SK-N-SH treated with all-trans-retinoic acid at 6 μM for 48 hours (cell line): ENCODE results near the gene DTD1.
"Not testable (repeated sequence)": the region's sequence is repeated elsewhere in the genome, so short reads cannot be mapped to it uniquely, and the experiment has no call there.

Source experiments
- ATAC-seq: fragments of 200-7000 bp; cut with Tn5 transposase; 3 replicates; pipeline ENCODE4 v1.9.1; 2020; ENCODE audit warnings: mild to moderate bottlenecking, moderate library complexity
- BACH2 ChIP-seq: fragments of 250-450 bp; sonication (Bioruptor Pico); IDR thresholded peaks from 2 replicates; pipeline ENCODE4 v1.9.0; 2021; ENCODE audit warnings: mild to moderate bottlenecking, borderline replicate concordance
- CREB5 ChIP-seq: fragments of 250-450 bp; sonication (Bioruptor Pico); IDR thresholded peaks from 2 replicates; pipeline ENCODE4 v1.5.1; 2020; ENCODE audit warnings: low read depth, mild to moderate bottlenecking, moderate library complexity
- CSDC2 ChIP-seq: fragments of 250-450 bp; sonication (Bioruptor Pico); IDR thresholded peaks from 2 replicates; pipeline ENCODE4 v1.5.0; 2020; ENCODE audit warnings: mild to moderate bottlenecking, moderate library complexity
- CSRNP3 ChIP-seq: fragments of 250-450 bp; sonication (Bioruptor Pico); IDR thresholded peaks from 2 replicates; pipeline ENCODE4 v1.5.1; 2021; ENCODE audit warnings: mild to moderate bottlenecking, moderate library complexity
- ESRRG ChIP-seq: fragments of 250-450 bp; sonication (Bioruptor Pico); IDR thresholded peaks from 2 replicates; pipeline ENCODE4 v1.6.1; 2021; ENCODE audit warnings: mild to moderate bottlenecking
- GLIS3 ChIP-seq: fragments of 250-450 bp; sonication (Bioruptor Pico); IDR thresholded peaks from 2 replicates; pipeline ENCODE4 v1.5.0; 2020; ENCODE audit warnings: mild to moderate bottlenecking, moderate library complexity
- ISL1 ChIP-seq: fragments of 250-450 bp; sonication (Bioruptor Pico); IDR thresholded peaks from 2 replicates; pipeline ENCODE4 v2.1.2; 2022; ENCODE audit warnings: mild to moderate bottlenecking, moderate library complexity
- OSR1 ChIP-seq: fragments of 250-450 bp; sonication (Bioruptor Pico); IDR thresholded peaks from 2 replicates; pipeline ENCODE4 v1.8.0; 2022; ENCODE audit warnings: moderate library complexity, mild to moderate bottlenecking, inconsistent platforms
- PATZ1 ChIP-seq: fragments of 250-450 bp; sonication (Bioruptor Pico); IDR thresholded peaks from 2 replicates; pipeline ENCODE4 v1.8.0; 2020; ENCODE audit warnings: mild to moderate bottlenecking, moderate library complexity, borderline replicate concordance
- PPARA ChIP-seq: fragments of 250-450 bp; sonication (Bioruptor Pico); IDR thresholded peaks from 2 replicates; pipeline ENCODE4 v1.5.0; 2020; ENCODE audit warnings: mild to moderate bottlenecking, borderline replicate concordance
- SNAI2 ChIP-seq: fragments of 250-450 bp; sonication (Bioruptor Pico); IDR thresholded peaks from 2 replicates; pipeline ENCODE4 v1.5.0; 2020; ENCODE audit warnings: mild to moderate bottlenecking, moderate library complexity
- TCF4 ChIP-seq: fragments of 250-450 bp; sonication (Bioruptor Pico); IDR thresholded peaks from 2 replicates; pipeline ENCODE4 v1.8.0; 2021; ENCODE audit warnings: mild to moderate bottlenecking, moderate library complexity, borderline replicate concordance
- TOX ChIP-seq: fragments of 250-450 bp; sonication (Bioruptor Pico); IDR thresholded peaks from 2 replicates; pipeline ENCODE4 v1.8.0; 2021; ENCODE audit warnings: mild to moderate bottlenecking, moderate library complexity, borderline replicate concordance
- ZC3H10 ChIP-seq: fragments of 250-450 bp; sonication (Bioruptor Pico); IDR thresholded peaks from 2 replicates; pipeline ENCODE4 v1.5.1; 2021; ENCODE audit warnings: mild to moderate bottlenecking, moderate library complexity
- ZFP3 ChIP-seq: fragments of 250-450 bp; sonication (Bioruptor Pico); IDR thresholded peaks from 2 replicates; pipeline ENCODE4 v1.5.0; 2020; ENCODE audit warnings: mild to moderate bottlenecking, moderate library complexity
- ZFP30 ChIP-seq: fragments of 450-650 bp; formaldehyde crosslinking; IDR thresholded peaks from 2 replicates; pipeline ENCODE4 v1.5.0; 2022; ENCODE audit warnings: mild to moderate bottlenecking, moderate library complexity
- ZNF565 ChIP-seq: fragments of 450-650 bp; formaldehyde crosslinking; conservative IDR thresholded peaks from 2 replicates; pipeline ENCODE4 v1.5.0; 2020; ENCODE audit warnings: low read depth, mild to moderate bottlenecking, moderate library complexity
- ZNF70 ChIP-seq: fragments of 450-650 bp; formaldehyde crosslinking; IDR thresholded peaks from 2 replicates; pipeline ENCODE4 v1.5.0; 2020; ENCODE audit warnings: mild to moderate bottlenecking, moderate library complexity
- TF ChIP-seq, protein P1 (sequence below): fragments of 250-450 bp; sonication (Bioruptor Pico); IDR thresholded peaks from 2 replicates; pipeline ENCODE4 v1.5.0; 2020; ENCODE audit warnings: mild to moderate bottlenecking, moderate library complexity
- TF ChIP-seq, protein P2 (sequence below): fragments of 250-450 bp; sonication (Bioruptor Pico); IDR thresholded peaks from 2 replicates; pipeline ENCODE4 v1.8.0; 2021; ENCODE audit warnings: low read depth, mild to moderate bottlenecking, moderate library complexity, borderline replicate concordance

Gene DTD1

DNA sequence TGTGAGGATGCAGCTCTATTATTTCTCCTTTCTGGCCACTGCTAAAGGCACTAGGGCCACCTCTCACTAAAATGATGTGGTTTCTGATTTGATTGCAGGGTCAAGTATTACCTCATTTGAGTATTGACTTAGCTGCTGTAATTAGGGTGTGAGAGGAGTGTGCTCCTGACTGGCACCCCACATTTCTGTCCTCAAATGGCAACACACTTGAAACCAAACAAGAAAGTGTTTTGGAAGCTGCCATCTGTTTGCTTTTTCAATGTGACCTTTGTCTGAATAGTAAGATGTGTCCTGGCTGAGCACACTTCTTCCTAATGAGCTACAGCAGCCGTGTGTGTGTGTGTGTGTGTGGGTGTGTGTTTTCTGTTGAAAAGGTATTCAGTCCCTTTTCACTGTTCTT is 162.9 kb downstream of the DTD1 start (continued):
- TF ChIP-seq CSRNP3 (CRISPR knock-in tag) (no peak), CREB5 (no peak)

DNA sequence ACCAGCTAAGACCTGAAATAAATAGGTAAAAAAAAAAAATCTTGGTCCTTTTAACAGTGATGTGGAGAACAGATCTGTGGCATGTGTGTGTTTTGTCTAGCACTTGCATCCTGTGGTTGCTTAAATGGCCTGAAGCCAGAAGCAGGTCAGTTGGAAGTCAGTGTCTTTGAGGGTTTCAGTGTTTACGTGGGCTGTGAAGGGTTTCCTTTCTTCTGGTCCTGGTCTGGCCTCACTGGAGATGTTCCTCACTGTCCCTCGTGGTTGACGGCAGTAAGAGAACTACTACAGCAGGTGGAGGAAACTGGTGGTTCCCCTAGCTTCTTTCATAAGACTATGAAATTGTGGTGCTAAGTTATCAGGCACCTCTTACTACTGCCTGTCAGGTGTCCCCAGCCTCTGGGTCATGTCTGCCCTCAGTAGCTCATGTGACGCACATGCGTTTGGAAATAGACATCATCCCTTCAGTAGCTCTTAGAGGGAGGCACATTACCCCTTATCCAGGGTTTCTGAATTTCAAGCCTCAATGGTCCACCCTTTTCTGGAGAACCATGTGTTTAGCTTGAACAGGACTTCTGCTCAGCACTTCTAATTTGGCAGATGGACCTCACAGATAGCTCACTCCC is 166.3 kb downstream of the DTD1 start:
- TF ChIP-seq PPARA (CRISPR knock-in tag): no peak
- TF ChIP-seq TCF4 (CRISPR knock-in tag): no peak
- no peak for TF ChIP-seq ZFP30 (CRISPR knock-in tag)
- no peak for TF ChIP-seq ISL1
- TF ChIP-seq ZNF565: no peak
- no peak for TF ChIP-seq ZC3H10 (CRISPR knock-in tag)
- no peak for TF ChIP-seq OSR1 (CRISPR knock-in tag)
- TF ChIP-seq, protein P1, sequence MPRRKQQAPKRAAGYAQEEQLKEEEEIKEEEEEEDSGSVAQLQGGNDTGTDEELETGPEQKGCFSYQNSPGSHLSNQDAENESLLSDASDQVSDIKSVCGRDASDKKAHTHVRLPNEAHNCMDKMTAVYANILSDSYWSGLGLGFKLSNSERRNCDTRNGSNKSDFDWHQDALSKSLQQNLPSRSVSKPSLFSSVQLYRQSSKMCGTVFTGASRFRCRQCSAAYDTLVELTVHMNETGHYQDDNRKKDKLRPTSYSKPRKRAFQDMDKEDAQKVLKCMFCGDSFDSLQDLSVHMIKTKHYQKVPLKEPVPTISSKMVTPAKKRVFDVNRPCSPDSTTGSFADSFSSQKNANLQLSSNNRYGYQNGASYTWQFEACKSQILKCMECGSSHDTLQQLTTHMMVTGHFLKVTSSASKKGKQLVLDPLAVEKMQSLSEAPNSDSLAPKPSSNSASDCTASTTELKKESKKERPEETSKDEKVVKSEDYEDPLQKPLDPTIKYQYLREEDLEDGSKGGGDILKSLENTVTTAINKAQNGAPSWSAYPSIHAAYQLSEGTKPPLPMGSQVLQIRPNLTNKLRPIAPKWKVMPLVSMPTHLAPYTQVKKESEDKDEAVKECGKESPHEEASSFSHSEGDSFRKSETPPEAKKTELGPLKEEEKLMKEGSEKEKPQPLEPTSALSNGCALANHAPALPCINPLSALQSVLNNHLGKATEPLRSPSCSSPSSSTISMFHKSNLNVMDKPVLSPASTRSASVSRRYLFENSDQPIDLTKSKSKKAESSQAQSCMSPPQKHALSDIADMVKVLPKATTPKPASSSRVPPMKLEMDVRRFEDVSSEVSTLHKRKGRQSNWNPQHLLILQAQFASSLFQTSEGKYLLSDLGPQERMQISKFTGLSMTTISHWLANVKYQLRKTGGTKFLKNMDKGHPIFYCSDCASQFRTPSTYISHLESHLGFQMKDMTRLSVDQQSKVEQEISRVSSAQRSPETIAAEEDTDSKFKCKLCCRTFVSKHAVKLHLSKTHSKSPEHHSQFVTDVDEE: no peak
- TF ChIP-seq PATZ1: no peak
- TF ChIP-seq BACH2 (CRISPR knock-in tag): no peak
- TF ChIP-seq, protein P2, sequence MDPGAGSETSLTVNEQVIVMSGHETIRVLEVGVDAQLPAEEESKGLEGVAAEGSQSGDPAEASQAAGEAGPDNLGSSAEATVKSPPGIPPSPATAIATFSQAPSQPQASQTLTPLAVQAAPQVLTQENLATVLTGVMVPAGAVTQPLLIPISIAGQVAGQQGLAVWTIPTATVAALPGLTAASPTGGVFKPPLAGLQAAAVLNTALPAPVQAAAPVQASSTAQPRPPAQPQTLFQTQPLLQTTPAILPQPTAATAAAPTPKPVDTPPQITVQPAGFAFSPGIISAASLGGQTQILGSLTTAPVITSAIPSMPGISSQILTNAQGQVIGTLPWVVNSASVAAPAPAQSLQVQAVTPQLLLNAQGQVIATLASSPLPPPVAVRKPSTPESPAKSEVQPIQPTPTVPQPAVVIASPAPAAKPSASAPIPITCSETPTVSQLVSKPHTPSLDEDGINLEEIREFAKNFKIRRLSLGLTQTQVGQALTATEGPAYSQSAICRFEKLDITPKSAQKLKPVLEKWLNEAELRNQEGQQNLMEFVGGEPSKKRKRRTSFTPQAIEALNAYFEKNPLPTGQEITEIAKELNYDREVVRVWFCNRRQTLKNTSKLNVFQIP (CRISPR knock-in tag): no peak
- no peak for TF ChIP-seq TOX (CRISPR knock-in tag)
- no peak for ATAC-seq

DNA sequence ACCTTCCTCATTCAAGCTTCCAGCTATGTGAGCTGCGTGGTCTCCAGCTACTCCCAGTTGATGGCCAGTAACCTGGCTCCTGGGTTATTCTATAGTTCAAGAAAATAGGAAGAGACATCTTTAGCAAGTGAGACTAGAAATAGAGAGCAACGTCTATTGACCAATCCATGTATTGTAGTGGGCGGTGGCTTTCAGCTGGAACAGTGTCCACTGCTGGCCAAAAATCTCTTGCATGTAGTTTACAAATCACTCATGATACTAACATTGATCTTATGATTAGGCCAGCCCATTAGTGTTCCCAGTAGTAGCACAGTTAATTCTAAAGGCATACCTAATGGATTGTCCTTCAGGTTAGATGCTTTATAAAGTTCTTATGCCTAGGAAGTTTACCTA is 166.8 kb downstream of the DTD1 start:
- ATAC-seq: no peak
- TF ChIP-seq CSDC2 (CRISPR knock-in tag) (no peak), TCF4 (CRISPR knock-in tag) (no peak), ZFP3 (no peak), ZFP30 (CRISPR knock-in tag) (no peak)
- TF ChIP-seq, all 23 proteins: peak for 0

DNA sequence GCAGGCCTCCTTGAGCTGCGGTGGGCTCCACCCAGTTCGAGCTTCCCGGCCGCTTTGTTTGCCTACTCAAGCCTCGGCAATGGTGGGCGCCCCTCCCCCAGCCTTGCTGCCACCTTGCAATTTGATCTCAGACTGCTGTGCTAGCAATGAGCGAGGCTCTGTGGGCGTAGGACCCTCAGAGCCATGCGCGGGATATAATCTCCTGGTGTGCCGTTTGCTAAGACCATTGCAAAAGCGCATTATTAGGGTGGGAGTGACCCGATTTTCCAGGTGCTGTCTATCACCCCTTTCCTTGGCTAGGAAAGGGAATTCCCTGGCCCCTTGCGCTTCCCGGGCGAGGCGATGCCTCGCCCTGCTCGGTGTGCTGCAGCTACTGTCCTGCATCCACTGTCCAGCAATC is 173.0 kb downstream of the DTD1 start:
- ATAC-seq: not testable (repeated sequence)

DNA sequence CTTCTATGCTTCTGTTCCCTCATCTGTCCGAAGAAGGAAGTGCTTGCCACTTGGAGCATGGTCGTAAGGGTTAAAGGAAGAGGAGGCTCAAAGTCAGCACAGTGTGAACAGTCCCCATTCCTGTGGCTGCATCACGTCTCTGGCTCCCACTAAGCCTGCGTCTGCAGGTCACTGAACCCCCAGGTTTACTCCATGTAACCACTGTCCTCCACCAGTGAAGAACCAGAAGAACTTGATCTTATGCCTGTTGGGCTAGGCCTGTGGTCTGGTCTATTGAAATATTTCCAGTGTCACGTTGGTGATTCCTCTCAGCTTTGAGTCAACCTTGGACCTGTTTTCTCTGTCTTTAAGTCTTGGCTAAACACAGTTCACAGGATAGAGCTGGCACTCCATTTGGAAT is 179.8 kb downstream of the DTD1 start:
- ATAC-seq: no peak
- no peak for TF ChIP-seq ZNF565
- no peak for TF ChIP-seq SNAI2 (CRISPR knock-in tag)
- TF ChIP-seq OSR1 (CRISPR knock-in tag): no peak
- no peak for TF ChIP-seq TCF4 (CRISPR knock-in tag)
- no peak for TF ChIP-seq PATZ1
- no peak for TF ChIP-seq ZNF70
- no peak for TF ChIP-seq ZFP30 (CRISPR knock-in tag)
- TF ChIP-seq ZC3H10 (CRISPR knock-in tag): no peak
- TF ChIP-seq CREB5: no peak
- TF ChIP-seq, protein P2 (CRISPR knock-in tag): no peak
- no peak for TF ChIP-seq ISL1
- TF ChIP-seq ESRRG: no peak
- no peak for TF ChIP-seq GLIS3 (CRISPR knock-in tag)
- no peak for TF ChIP-seq ZFP3
